HEK293 (cell line): ENCODE results near the gene RYR2.
A peak's percentile ranks its signal among the peaks of the same experiment; 100 is the strongest.

Experiments used
- CTCF ChIA-PET: fragments of 350-600 bp; formaldehyde crosslinking; extraction: SDS; loops from one replicate; lab custom pipeline; 2021; ENCODE audit warnings: antibody characterized with exemption; lab: Yijun Ruan, JAX
- POLR2A ChIA-PET: fragments of 300-600 bp; formaldehyde crosslinking; extraction: SDS; loops from one replicate; lab custom pipeline; 2020; ENCODE audit warnings: antibody characterized with exemption, inconsistent platforms; lab: Yijun Ruan, JAX
- H3K27ac ChIP-seq: fragments of 200-500 bp; sonication (Bioruptor generic); 2 replicates; pipeline ENCODE4 v1.5.1; 2014; ENCODE audit warnings: low read depth, low read length, control low read depth, inconsistent platforms; ENCODE audit errors: extremely low read depth
- H3K36me3 ChIP-seq, 2 experiments: fragments of 200-500 bp in 1 of 2; sonication (Bioruptor generic) in 1 of 2; 1 replicate in 1 of 2; 2 replicates in 1 of 2; pipeline ENCODE4 v1.5.1; 2014 to 2017; ENCODE audit warnings: inconsistent platforms in 2 of 2, low read length in 2 of 2; ENCODE audit not compliant: control insufficient read depth in 2 of 2, insufficient read depth in 1 of 2
- H3K4me1 ChIP-seq: fragments of 200-500 bp; sonication (Bioruptor generic); 2 replicates; pipeline ENCODE4 v1.5.1; 2014; ENCODE audit warnings: mild to moderate bottlenecking, low read length, inconsistent platforms; ENCODE audit not compliant: control insufficient read depth, insufficient read depth
- H3K4me3 ChIP-seq: 2 replicates; pipeline ENCODE4 v1.5.1; 2011; ENCODE audit warnings: low read depth, mild to moderate bottlenecking, control low read depth, low read length, moderate library complexity
- H3K9me3 ChIP-seq: fragments of 200-500 bp; sonication (Bioruptor generic); 2 replicates; pipeline ENCODE4 v1.5.1; 2014; ENCODE audit warnings: low read depth, low read length, inconsistent platforms; ENCODE audit not compliant: control insufficient read depth, insufficient read depth
- GLI2 ChIP-seq: fragments of 450-650 bp; formaldehyde crosslinking; IDR thresholded peaks from 2 replicates; pipeline ENCODE4; 2017; ENCODE audit warnings: missing biosample characterization, missing genetic modification characterization, low read depth, borderline replicate concordance
- GLIS1 ChIP-seq: fragments of 450-650 bp; formaldehyde crosslinking; IDR thresholded peaks from 2 replicates; pipeline ENCODE4 v1.5.1; 2016; ENCODE audit warnings: missing biosample characterization, missing genetic modification characterization
- INSM2 ChIP-seq: fragments of 450-650 bp; formaldehyde crosslinking; IDR thresholded peaks from 2 replicates; pipeline ENCODE4 v1.5.1; 2016; ENCODE audit warnings: missing biosample characterization, missing genetic modification characterization
- MZF1 ChIP-seq: fragments of 450-650 bp; formaldehyde crosslinking; IDR thresholded peaks from 2 replicates; pipeline ENCODE4 v1.5.1; 2017; ENCODE audit warnings: missing biosample characterization, missing genetic modification characterization, borderline replicate concordance
- REPIN1 ChIP-seq: fragments of 450-650 bp; formaldehyde crosslinking; IDR thresholded peaks from 2 replicates; pipeline ENCODE4 v1.5.1; 2017; ENCODE audit warnings: missing biosample characterization, missing genetic modification characterization, low read depth
- SCRT1 ChIP-seq: fragments of 450-650 bp; formaldehyde crosslinking; IDR thresholded peaks from 2 replicates; pipeline ENCODE4 v1.5.1; 2016; ENCODE audit warnings: missing biosample characterization, missing genetic modification characterization, borderline replicate concordance
- TRIM28 ChIP-seq: IDR thresholded peaks from 2 replicates; pipeline ENCODE4 v1.6.1; 2011; ENCODE audit warnings: low read length, control low read depth, borderline replicate concordance
- ZBTB10 ChIP-seq: fragments of 450-650 bp; formaldehyde crosslinking; IDR thresholded peaks from 2 replicates; pipeline ENCODE4 v1.5.1; 2016; ENCODE audit warnings: missing biosample characterization, missing genetic modification characterization
- ZBTB17 ChIP-seq: fragments of 450-650 bp; formaldehyde crosslinking; IDR thresholded peaks from 2 replicates; pipeline ENCODE4 v1.5.1; 2016; ENCODE audit warnings: missing biosample characterization, missing genetic modification characterization
- ZBTB20 ChIP-seq: fragments of 450-650 bp; formaldehyde crosslinking; IDR thresholded peaks from 2 replicates; pipeline ENCODE4 v1.5.1; 2016; ENCODE audit warnings: missing biosample characterization, missing genetic modification characterization
- ZBTB21 ChIP-seq: fragments of 450-650 bp; formaldehyde crosslinking; IDR thresholded peaks from 2 replicates; pipeline ENCODE4 v1.5.1; 2017; ENCODE audit warnings: missing biosample characterization, missing genetic modification characterization
- ZFHX2 ChIP-seq: fragments of 450-650 bp; formaldehyde crosslinking; conservative IDR thresholded peaks from 2 replicates; pipeline ENCODE4 v1.5.1; 2016; ENCODE audit warnings: missing biosample characterization, missing genetic modification characterization
- ZFP69B ChIP-seq: fragments of 450-650 bp; formaldehyde crosslinking; IDR thresholded peaks from 2 replicates; pipeline ENCODE4 v1.5.1; 2016; ENCODE audit warnings: missing biosample characterization, missing genetic modification characterization
- ZNF140 ChIP-seq: fragments of 450-650 bp; formaldehyde crosslinking; IDR thresholded peaks from 2 replicates; pipeline ENCODE4 v1.5.1; 2016; ENCODE audit warnings: missing biosample characterization, missing genetic modification characterization
- ZNF324 ChIP-seq: fragments of 450-650 bp; formaldehyde crosslinking; IDR thresholded peaks from 2 replicates; pipeline ENCODE4 v1.5.1; 2016; ENCODE audit warnings: missing biosample characterization, missing genetic modification characterization
- ZNF335 ChIP-seq: fragments of 450-650 bp; formaldehyde crosslinking; conservative IDR thresholded peaks from 2 replicates; pipeline ENCODE4 v1.5.1; 2016; ENCODE audit warnings: missing biosample characterization, missing genetic modification characterization
- ZNF362 ChIP-seq: fragments of 450-650 bp; formaldehyde crosslinking; IDR thresholded peaks from 2 replicates; pipeline ENCODE4 v1.5.1; 2016; ENCODE audit warnings: missing biosample characterization, missing genetic modification characterization
- ZNF394 ChIP-seq: fragments of 450-650 bp; formaldehyde crosslinking; IDR thresholded peaks from 2 replicates; pipeline ENCODE4 v1.5.1; 2016; ENCODE audit warnings: missing biosample characterization, missing genetic modification characterization, mild to moderate bottlenecking, moderate library complexity, borderline replicate concordance
- ZNF48 ChIP-seq: fragments of 450-650 bp; formaldehyde crosslinking; IDR thresholded peaks from 2 replicates; pipeline ENCODE4 v1.5.1; 2016; ENCODE audit warnings: missing biosample characterization, missing genetic modification characterization
- ZNF501 ChIP-seq: fragments of 450-650 bp; formaldehyde crosslinking; IDR thresholded peaks from 2 replicates; pipeline ENCODE4 v1.5.1; 2016; ENCODE audit warnings: missing biosample characterization, missing genetic modification characterization
- ZNF596 ChIP-seq: fragments of 450-650 bp; IDR thresholded peaks from 2 replicates; pipeline ENCODE4 v1.5.0; 2018; ENCODE audit warnings: missing biosample characterization, mild to moderate bottlenecking, missing genetic modification characterization, moderate library complexity
- ZNF664 ChIP-seq: fragments of 450-650 bp; formaldehyde crosslinking; IDR thresholded peaks from 2 replicates; pipeline ENCODE4 v1.5.1; 2016; ENCODE audit warnings: missing biosample characterization, missing genetic modification characterization
- ZNF677 ChIP-seq: fragments of 450-650 bp; IDR thresholded peaks from 2 replicates; pipeline ENCODE4 v1.5.0; 2018; ENCODE audit warnings: missing biosample characterization, mild to moderate bottlenecking, missing genetic modification characterization, moderate library complexity
- ZNF701 ChIP-seq: fragments of 450-650 bp; formaldehyde crosslinking; IDR thresholded peaks from 2 replicates; pipeline ENCODE4 v1.5.1; 2016; ENCODE audit warnings: missing biosample characterization, missing genetic modification characterization
- ZNF76 ChIP-seq: fragments of 450-650 bp; formaldehyde crosslinking; IDR thresholded peaks from 2 replicates; pipeline ENCODE4; 2016; ENCODE audit warnings: low read depth, missing biosample characterization, missing genetic modification characterization, borderline replicate concordance
- TF ChIP-seq, protein P1 (sequence below): fragments of 450-650 bp; formaldehyde crosslinking; IDR thresholded peaks from 2 replicates; pipeline ENCODE4 v1.5.1; 2017; ENCODE audit warnings: missing biosample characterization, missing genetic modification characterization
- TF ChIP-seq, protein P2 (sequence below): fragments of 450-650 bp; formaldehyde crosslinking; IDR thresholded peaks from 2 replicates; pipeline ENCODE4 v1.5.1; 2017; ENCODE audit warnings: missing biosample characterization, missing genetic modification characterization

The RYR2 gene

DNA sequence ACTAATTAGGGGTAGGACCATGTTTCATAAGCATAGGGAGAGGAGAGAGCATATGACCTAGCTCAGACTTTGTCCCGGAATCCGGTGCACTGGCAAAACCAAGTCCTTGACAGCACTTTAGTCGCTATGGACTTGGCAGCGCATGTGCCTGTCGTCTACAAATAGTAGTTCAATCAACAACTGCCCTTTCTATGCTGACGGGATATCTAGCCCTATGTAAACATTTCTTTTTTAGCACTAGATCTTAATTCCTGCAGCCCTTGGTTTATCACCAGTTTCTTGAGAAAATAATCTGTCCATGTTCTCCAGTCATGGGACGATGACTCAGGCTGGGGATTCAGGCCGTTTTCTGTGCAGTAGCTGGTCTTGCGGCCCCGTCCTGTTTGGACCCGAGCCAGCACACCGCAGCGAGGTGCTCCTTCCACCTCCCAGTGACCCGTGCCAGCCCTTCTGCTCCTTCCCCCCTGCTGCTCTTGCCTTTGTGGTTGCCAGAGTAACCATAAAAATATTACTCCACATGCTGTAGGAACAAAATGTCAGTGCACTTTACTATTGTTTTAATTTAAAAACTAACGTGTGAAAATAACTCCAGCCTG lies 29.1 kb upstream of the RYR2 start:
- Histone ChIP-seq H3K9me3 (no peaks in the 10 kb centered on the region), H3K27ac (peak overlapping the region; percentile 6; the same call in 1 of the 2 replicates), H3K4me3 (no peak overlapping the region), H3K36me3 (no peaks in the 10 kb centered on the region), H3K4me1 (peaks cover 12% of the 10 kb centered on the region)
- POLR2A ChIA-PET, result interaction anchor here (0.6 to 1.3 kb wide), 4 partner anchors 29 to 408 kb away, joined by 3 to 6 read pairs (median 3); partner anchors contain the start of genes HEATR1 and RYR2
- CTCF ChIA-PET, result interaction anchor here (0.6 to 1.0 kb wide), 3 partner anchors 29 to 375 kb away, joined by 3 to 8 read pairs (median 4); partner anchors contain the start of gene RYR2
- TF ChIP-seq ZBTB20 (tag by site-specific recombination) (peak; percentile 74), ZBTB21 (tag by site-specific recombination) (no peak; the same call in none of the 2 replicates), ZNF362 (0 out of 2 replicates have a peak, but pooled peaks have one; percentile 36), ZNF335 (peak; percentile 83), TRIM28 (peak; percentile 93), ZNF324 (tag by site-specific recombination) (peak; percentile 61; the same call in 1 of the 2 replicates), REPIN1 (no peak), SCRT1 (tag by site-specific recombination) (no peak), ZNF596 (tag by site-specific recombination) (no peak), GLIS1 (tag by site-specific recombination) (peak; percentile 96), ZFHX2 (tag by site-specific recombination) (no peak), ZBTB17 (tag by site-specific recombination) (peak; percentile 94), ZFP69B (peak; percentile 47; the same call in 1 of the 2 replicates), MZF1 (tag by site-specific recombination) (peak; percentile 98), ZNF701 (peak; percentile 97), GLI2 (tag by site-specific recombination) (no peak; the same call in 1 of the 2 replicates), ZNF76 (tag by site-specific recombination) (no peak), ZBTB10 (tag by site-specific recombination) (no peak), ZNF140 (tag by site-specific recombination) (0 out of 2 replicates have a peak, but pooled peaks have one; percentile 5), ZNF664 (tag by site-specific recombination) (peak; percentile 89), ZNF501 (peak; percentile 93; the same call in 1 of the 2 replicates), ZNF394 (tag by site-specific recombination) (peak; percentile 93), INSM2 (0 out of 2 replicates have a peak, but pooled peaks have one; percentile 45), ZNF677 (no peak), ZNF48 (tag by site-specific recombination) (no peak)
- TF ChIP-seq, protein P1, sequence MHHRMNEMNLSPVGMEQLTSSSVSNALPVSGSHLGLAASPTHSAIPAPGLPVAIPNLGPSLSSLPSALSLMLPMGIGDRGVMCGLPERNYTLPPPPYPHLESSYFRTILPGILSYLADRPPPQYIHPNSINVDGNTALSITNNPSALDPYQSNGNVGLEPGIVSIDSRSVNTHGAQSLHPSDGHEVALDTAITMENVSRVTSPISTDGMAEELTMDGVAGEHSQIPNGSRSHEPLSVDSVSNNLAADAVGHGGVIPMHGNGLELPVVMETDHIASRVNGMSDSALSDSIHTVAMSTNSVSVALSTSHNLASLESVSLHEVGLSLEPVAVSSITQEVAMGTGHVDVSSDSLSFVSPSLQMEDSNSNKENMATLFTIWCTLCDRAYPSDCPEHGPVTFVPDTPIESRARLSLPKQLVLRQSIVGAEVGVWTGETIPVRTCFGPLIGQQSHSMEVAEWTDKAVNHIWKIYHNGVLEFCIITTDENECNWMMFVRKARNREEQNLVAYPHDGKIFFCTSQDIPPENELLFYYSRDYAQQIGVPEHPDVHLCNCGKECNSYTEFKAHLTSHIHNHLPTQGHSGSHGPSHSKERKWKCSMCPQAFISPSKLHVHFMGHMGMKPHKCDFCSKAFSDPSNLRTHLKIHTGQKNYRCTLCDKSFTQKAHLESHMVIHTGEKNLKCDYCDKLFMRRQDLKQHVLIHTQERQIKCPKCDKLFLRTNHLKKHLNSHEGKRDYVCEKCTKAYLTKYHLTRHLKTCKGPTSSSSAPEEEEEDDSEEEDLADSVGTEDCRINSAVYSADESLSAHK (tag by site-specific recombination), result no peak
- TF ChIP-seq, protein P2, sequence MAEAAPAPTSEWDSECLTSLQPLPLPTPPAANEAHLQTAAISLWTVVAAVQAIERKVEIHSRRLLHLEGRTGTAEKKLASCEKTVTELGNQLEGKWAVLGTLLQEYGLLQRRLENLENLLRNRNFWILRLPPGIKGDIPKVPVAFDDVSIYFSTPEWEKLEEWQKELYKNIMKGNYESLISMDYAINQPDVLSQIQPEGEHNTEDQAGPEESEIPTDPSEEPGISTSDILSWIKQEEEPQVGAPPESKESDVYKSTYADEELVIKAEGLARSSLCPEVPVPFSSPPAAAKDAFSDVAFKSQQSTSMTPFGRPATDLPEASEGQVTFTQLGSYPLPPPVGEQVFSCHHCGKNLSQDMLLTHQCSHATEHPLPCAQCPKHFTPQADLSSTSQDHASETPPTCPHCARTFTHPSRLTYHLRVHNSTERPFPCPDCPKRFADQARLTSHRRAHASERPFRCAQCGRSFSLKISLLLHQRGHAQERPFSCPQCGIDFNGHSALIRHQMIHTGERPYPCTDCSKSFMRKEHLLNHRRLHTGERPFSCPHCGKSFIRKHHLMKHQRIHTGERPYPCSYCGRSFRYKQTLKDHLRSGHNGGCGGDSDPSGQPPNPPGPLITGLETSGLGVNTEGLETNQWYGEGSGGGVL, result peak; percentile 68
